GM06990 (cell line): ENCODE data around the gene PIGN.
"Not testable (repeated sequence)": the region's sequence is repeated elsewhere in the genome, so short reads cannot be mapped to it uniquely, and the experiment has no call there.

Source experiments
- DNase-seq: peaks from one replicate; pipeline ENCODE4 v3.0.0-alpha.2; 2011; ENCODE audit not compliant: insufficient read length; ENCODE audit errors: extremely low read depth
- H3K27me3 ChIP-seq: replicated peaks from 2 replicates; pipeline ENCODE4 v1.6.0; 2011; ENCODE audit warnings: low read length; ENCODE audit not compliant: control insufficient read depth, insufficient read depth
- H3K36me3 ChIP-seq: 2 replicates; pipeline ENCODE4 v1.5.1; 2011; ENCODE audit warnings: low read length; ENCODE audit not compliant: control insufficient read depth, insufficient read depth
- H3K4me3 ChIP-seq: replicated peaks from 2 replicates; pipeline ENCODE4 v1.5.1; 2011; ENCODE audit warnings: low read depth, mild to moderate bottlenecking, control low read depth, low read length
- TF ChIP-seq, protein P1 (sequence below): IDR thresholded peaks from 2 replicates; pipeline ENCODE4 v1.5.1; 2011; ENCODE audit warnings: low read length, control low read depth, mild to moderate bottlenecking, inconsistent platforms; ENCODE audit not compliant: insufficient read depth, poor library complexity, severe bottlenecking

The PIGN gene

DNA sequence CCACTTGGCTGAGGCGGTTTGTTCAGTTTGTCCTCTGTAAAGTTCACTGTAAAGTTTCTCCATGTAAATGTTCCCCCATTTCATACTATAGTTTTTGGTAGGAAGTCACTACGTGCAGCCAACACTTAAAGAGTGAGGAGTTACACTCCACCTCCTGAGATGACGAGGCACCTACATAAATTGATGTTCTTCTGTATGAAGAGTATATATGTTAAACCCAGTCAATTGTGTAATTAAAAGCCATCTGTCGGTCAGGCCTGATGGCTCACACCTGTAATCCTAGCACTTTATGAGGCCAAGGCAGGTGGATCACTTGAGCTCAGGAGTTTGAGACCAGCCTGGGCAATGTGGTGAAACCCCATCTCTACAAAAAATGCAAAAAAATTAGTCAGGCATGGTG, 7.6 kb downstream of the PIGN start:
- Histone ChIP-seq H3K4me3 (no peak overlapping the region), H3K27me3 (no peaks in the 10 kb centered on the region), H3K36me3 (no peaks in the 10 kb centered on the region)
- TF ChIP-seq, protein P1, sequence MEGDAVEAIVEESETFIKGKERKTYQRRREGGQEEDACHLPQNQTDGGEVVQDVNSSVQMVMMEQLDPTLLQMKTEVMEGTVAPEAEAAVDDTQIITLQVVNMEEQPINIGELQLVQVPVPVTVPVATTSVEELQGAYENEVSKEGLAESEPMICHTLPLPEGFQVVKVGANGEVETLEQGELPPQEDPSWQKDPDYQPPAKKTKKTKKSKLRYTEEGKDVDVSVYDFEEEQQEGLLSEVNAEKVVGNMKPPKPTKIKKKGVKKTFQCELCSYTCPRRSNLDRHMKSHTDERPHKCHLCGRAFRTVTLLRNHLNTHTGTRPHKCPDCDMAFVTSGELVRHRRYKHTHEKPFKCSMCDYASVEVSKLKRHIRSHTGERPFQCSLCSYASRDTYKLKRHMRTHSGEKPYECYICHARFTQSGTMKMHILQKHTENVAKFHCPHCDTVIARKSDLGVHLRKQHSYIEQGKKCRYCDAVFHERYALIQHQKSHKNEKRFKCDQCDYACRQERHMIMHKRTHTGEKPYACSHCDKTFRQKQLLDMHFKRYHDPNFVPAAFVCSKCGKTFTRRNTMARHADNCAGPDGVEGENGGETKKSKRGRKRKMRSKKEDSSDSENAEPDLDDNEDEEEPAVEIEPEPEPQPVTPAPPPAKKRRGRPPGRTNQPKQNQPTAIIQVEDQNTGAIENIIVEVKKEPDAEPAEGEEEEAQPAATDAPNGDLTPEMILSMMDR = no peak
- no peak for DNase-seq

DNA sequence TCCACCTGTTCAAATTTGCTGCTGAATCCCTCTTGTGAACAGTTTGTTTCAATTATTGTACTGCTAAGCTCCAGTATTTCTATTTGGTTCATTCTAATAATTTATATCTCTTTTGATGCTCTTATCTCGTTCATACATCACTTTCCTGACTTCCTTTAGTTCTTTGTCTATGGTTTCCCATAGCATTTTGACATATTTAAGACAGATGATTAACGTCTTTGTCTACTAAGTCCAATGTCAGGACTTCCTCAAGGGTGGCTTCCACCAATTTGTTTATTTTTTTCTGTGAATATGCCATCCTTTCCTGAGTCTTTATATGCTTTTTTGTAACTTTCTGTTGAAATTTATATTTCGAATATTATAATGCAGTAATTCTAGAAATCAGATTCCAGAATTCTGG, 9.6 kb downstream of the PIGN start:
- no peak for DNase-seq

DNA sequence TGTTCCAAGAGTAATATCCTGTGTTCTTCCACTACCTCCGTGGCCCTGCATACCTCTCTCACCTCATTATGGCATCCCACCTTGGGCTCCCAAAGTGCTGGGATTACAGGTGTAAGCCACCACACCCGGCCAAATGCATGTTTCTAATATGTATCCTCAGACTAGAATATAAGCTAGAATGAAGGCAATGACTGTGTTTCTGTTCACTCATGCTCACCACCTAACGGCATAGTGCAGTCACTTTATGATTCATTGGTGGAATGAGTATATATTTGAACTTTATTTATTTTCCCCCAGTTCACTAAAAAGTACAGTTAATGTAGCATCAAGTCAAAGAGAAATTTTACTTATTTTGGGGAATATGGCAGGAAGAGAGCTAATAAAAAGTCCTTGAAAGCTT, 11.3 kb downstream of the PIGN start:
- no peaks in the 10 kb centered on the region for H3K27me3 ChIP-seq
- H3K4me3 ChIP-seq = no peak overlapping the region
- TF ChIP-seq, protein P1 = no peak
- no peaks in the 10 kb centered on the region for H3K36me3 ChIP-seq
- DNase-seq = no peak

More for the DNA sequence above, 9.6 kb downstream of the PIGN start:
- no peaks in the 10 kb centered on the region for H3K27me3 ChIP-seq
- H3K36me3 ChIP-seq = no peaks in the 10 kb centered on the region
- TF ChIP-seq, protein P1 = no peak
- no peak overlapping the region for H3K4me3 ChIP-seq

DNA sequence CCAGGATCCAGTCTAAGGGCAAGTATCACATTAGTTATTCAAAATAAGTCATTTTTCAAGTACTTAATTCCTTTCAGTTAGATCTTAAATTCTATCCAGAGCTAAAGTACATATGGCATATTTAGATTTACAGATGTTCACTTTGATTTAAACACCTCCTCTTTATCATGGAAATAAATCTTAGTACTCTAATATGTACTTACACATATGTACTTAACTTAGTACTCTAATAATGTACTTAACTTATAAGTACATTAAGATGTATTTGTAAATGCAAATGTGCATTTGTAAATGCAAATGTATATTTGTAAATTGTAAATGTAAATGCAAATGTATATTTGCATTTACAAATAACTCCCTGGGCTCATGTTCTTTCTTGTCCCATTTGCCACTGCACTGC, 14.6 kb downstream of the PIGN start:
- H3K27me3 ChIP-seq = no peaks in the 10 kb centered on the region
- no peak overlapping the region for H3K4me3 ChIP-seq
- TF ChIP-seq, protein P1 = no peak
- H3K36me3 ChIP-seq = no peaks in the 10 kb centered on the region
- DNase-seq = no peak

DNA sequence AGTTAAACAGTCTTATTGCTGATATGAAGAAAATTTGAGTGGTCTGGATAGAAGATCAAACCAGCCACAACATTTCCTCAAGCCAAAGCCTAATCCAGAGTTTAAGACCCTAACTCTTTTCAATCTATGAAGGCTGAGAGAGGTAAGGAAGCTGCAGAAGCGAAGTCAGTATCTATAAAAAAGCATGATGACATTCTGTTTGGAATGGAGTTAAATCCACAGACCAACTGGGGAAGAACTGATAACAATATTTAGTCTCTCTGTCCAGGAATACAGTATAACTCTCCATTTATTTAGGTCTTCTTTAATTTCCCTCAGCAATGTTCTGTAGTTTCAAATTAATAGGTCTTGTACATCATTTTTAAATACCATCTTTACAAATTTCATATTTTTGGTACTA, 16.0 kb downstream of the PIGN start:
- no peak for DNase-seq
- no peaks in the 10 kb centered on the region for H3K36me3 ChIP-seq
- TF ChIP-seq, protein P1 = no peak
- no peaks in the 10 kb centered on the region for H3K27me3 ChIP-seq
- H3K4me3 ChIP-seq = no peak overlapping the region

DNA sequence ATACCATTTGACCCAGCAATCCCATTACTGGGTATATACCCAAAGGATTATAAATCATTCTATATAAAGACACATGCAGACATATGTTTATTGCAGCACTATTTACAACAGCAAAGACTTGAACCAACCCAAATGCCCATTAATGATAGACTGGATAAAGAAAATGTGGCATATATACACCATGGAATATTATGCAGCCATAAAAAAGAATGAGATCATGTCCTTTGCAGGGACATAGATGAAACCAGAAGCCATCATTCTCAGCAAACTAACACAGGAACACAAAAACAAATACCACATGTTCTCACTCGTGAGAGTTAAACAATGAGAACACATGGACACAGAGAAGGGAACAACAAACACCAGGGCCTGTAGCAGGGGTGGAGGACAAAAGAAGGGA, 20.3 kb downstream of the PIGN start:
- not testable (repeated sequence) for H3K36me3 ChIP-seq, DNase-seq, H3K27me3 ChIP-seq, H3K4me3 ChIP-seq
